G401 (cell line): ENCODE results near the gene ZNF383. TPM values are rescaled to one million over a fixed set of nuclear protein-coding genes. Genes with fewer than 3 reads are reported as not detected.
"Not testable (repeated sequence)": the region's sequence is repeated elsewhere in the genome, so short reads cannot be mapped to it uniquely, and the experiment has no call there.

ENCODE experiments used
- DNase-seq: peaks from one replicate; pipeline ENCODE4 v3.0.0-alpha.2; 2015; ENCODE audit warnings: low spot score
- in situ Hi-C: cut with HindIII; loops from 2 replicates; pipeline ENCODE4 v1.10.0; 2016; ENCODE audit warnings: low sequenced_read_pairs, mixed read lengths
- total RNA-seq: library from RNA; depleted of rRNA; stranded (reverse); fragments of >200 nt; shearing (Covaris generic); gene quantifications from 2 replicates; pipeline ENCODE4 v1.2.3, GENCODE V29; 2014; rRNA removed

The ZNF383 gene
- total RNA-seq, 1 experiment from 2014 or later = 4.7 TPM

GRCh38 chr19:37289229-37289628 lies 71.2 kb downstream of the ZNF383 start:
- DNase-seq, in situ Hi-C loops: not testable (repeated sequence)

- not testable (repeated sequence) for DNase-seq
These were observed 75.3 kb downstream of the ZNF383 start for GRCh38 chr19:37292998-37293939.

GRCh38 chr19:37294246-37294645 lies 76.2 kb downstream of the ZNF383 start:
- in situ Hi-C loops, DNase-seq: not testable (repeated sequence)

More at GRCh38 chr19:37292998-37293939, 75.3 kb downstream of the ZNF383 start:
- in situ Hi-C loops = not testable (repeated sequence)

Other genes starting within 250 kb of the ZNF383 start
- 8.7 and 19.3 TPM in 2 replicates for gene ZNF420, start 139.8 kb upstream of the ZNF383 start, total RNA-seq
- 4.9 and 6.5 TPM in 2 replicates for gene ZNF585A, start 45.5 kb upstream of the ZNF383 start, total RNA-seq
- 3.2 and 38.5 TPM in 2 replicates for gene ZNF585B, start 7.7 kb upstream of the ZNF383 start, total RNA-seq
- gene ZNF527, start 152.9 kb downstream of the ZNF383 start, total RNA-seq = 1.9 and 8.8 TPM in 2 replicates
- gene ZNF569, start 249.2 kb downstream of the ZNF383 start, total RNA-seq = 7.8 and 17.4 TPM in 2 replicates